WTC11 (cell line): ENCODE data around the gene OPRM1. TPM values are rescaled to one million over a fixed set of nuclear protein-coding genes. Genes with fewer than 3 reads are reported as not detected.

Experiments
- ATAC-seq: fragments of 200-7000 bp; cut with Tn5 transposase; 2 replicates; pipeline ENCODE4 v1.10.0; 2021; ENCODE audit warnings: mild to moderate bottlenecking, moderate library complexity
- CTCF ChIA-PET: fragments of 300-600 bp; sonication (Branson Sonifier 250); formaldehyde crosslinking; loops from one replicate; lab custom pipeline; 2021; ENCODE audit warnings: antibody characterized with exemption; lab: Charles Lee
- POLR2A ChIA-PET: fragments of 350-600 bp; sonication (Branson Sonifier 250); formaldehyde crosslinking; loops from one replicate; lab custom pipeline; 2021; ENCODE audit warnings: antibody characterized with exemption; lab: Charles Lee
- DNase-seq: peaks from one replicate; pipeline ENCODE4 v3.0.0; 2021; ENCODE audit warnings: low spot score
- H3K27ac Mint-ChIP-seq: 2 replicates; pipeline ENCODE4 v1.8.0; 2021; ENCODE audit warnings: mixed read lengths
- H3K27me3 Mint-ChIP-seq: 2 replicates; pipeline ENCODE4 v1.8.0; 2021; ENCODE audit warnings: low read depth, mild to moderate bottlenecking, moderate library complexity, mixed read lengths
- H3K36me3 Mint-ChIP-seq: 2 replicates; pipeline ENCODE4 v1.8.0; 2021; ENCODE audit warnings: mixed read lengths
- H3K4me1 Mint-ChIP-seq: 2 replicates; pipeline ENCODE4 v1.8.0; 2022; ENCODE audit warnings: mixed read lengths
- H3K4me3 Mint-ChIP-seq: 2 replicates; pipeline ENCODE4 v1.8.0; 2021; ENCODE audit warnings: mild to moderate bottlenecking, moderate library complexity, mixed read lengths
- H3K9me3 Mint-ChIP-seq: 2 replicates; pipeline ENCODE4 v1.8.0; 2021; ENCODE audit warnings: mixed read lengths
- ARID4B ChIP-seq: sonication (generic); formaldehyde crosslinking; IDR thresholded peaks from 2 replicates; pipeline ENCODE4 v1.8.0; 2023; ENCODE audit warnings: missing genetic modification reagents, mild to moderate bottlenecking, borderline replicate concordance
- CREM ChIP-seq: sonication (generic); formaldehyde crosslinking; IDR thresholded peaks from 2 replicates; pipeline ENCODE4 v1.8.1; 2022; ENCODE audit warnings: mild to moderate bottlenecking, missing genetic modification reagents, moderate library complexity
- ESRRA ChIP-seq: sonication (generic); formaldehyde crosslinking; IDR thresholded peaks from 2 replicates; pipeline ENCODE4 v1.8.1; 2022; ENCODE audit warnings: mild to moderate bottlenecking, missing genetic modification reagents, borderline replicate concordance
- ETV6 ChIP-seq: sonication (generic); formaldehyde crosslinking; IDR thresholded peaks from 2 replicates; pipeline ENCODE4 v1.8.1; 2022; ENCODE audit warnings: mild to moderate bottlenecking, missing genetic modification reagents
- FOXK1 ChIP-seq: sonication (generic); formaldehyde crosslinking; IDR thresholded peaks from 2 replicates; pipeline ENCODE4 v1.8.0; 2022; ENCODE audit warnings: mild to moderate bottlenecking, moderate library complexity, missing genetic modification reagents
- FOXP1 ChIP-seq: sonication (generic); formaldehyde crosslinking; IDR thresholded peaks from 2 replicates; pipeline ENCODE4 v1.8.0; 2022; ENCODE audit warnings: missing genetic modification reagents, mild to moderate bottlenecking, moderate library complexity, borderline replicate concordance
- HMGA2 ChIP-seq: fragments of 250-450 bp; sonication (Bioruptor Pico); IDR thresholded peaks from 2 replicates; pipeline ENCODE4 v1.4.0; 2021; ENCODE audit warnings: mild to moderate bottlenecking, moderate library complexity
- IRF2 ChIP-seq: sonication (generic); formaldehyde crosslinking; IDR thresholded peaks from 2 replicates; pipeline ENCODE4 v1.8.0; 2022; ENCODE audit warnings: low read depth, missing genetic modification reagents, borderline replicate concordance
- MYBL2 ChIP-seq: sonication (generic); formaldehyde crosslinking; IDR thresholded peaks from 2 replicates; pipeline ENCODE4 v1.8.1; 2023; ENCODE audit warnings: mild to moderate bottlenecking, moderate library complexity, missing genetic modification reagents
- PRDM15 ChIP-seq: sonication (generic); formaldehyde crosslinking; IDR thresholded peaks from 2 replicates; pipeline ENCODE4 v1.8.0; 2022; ENCODE audit warnings: missing genetic modification reagents
- RELA ChIP-seq: sonication (generic); formaldehyde crosslinking; IDR thresholded peaks from 2 replicates; pipeline ENCODE4 v1.8.1; 2022; ENCODE audit warnings: missing genetic modification reagents, mild to moderate bottlenecking, borderline replicate concordance
- RORB ChIP-seq: fragments of 250-450 bp; sonication (Bioruptor Pico); IDR thresholded peaks from 2 replicates; pipeline ENCODE4 v1.9.0; 2021; ENCODE audit warnings: mild to moderate bottlenecking
- SMAD3 ChIP-seq: sonication (generic); formaldehyde crosslinking; IDR thresholded peaks from 2 replicates; pipeline ENCODE4 v1.8.0; 2022; ENCODE audit warnings: missing genetic modification reagents, mild to moderate bottlenecking, borderline replicate concordance
- SOX15 ChIP-seq: fragments of 250-450 bp; sonication (Bioruptor Pico); IDR thresholded peaks from 2 replicates; pipeline ENCODE4 v1.9.0; 2021; ENCODE audit warnings: mild to moderate bottlenecking
- ZNF219 ChIP-seq: sonication (generic); formaldehyde crosslinking; IDR thresholded peaks from 2 replicates; pipeline ENCODE4 v1.8.0; 2023; ENCODE audit warnings: missing genetic modification reagents, mild to moderate bottlenecking, borderline replicate concordance
- ZNF532 ChIP-seq: fragments of 250-450 bp; sonication (Bioruptor Pico); IDR thresholded peaks from 2 replicates; pipeline ENCODE4 v1.9.0; 2021; ENCODE audit warnings: mild to moderate bottlenecking, borderline replicate concordance
- total RNA-seq: library from RNA; stranded (reverse); gene quantifications from 3 replicates; pipeline ENCODE4 v1.2.3, GENCODE V29; 2021
- TF ChIP-seq, protein P1 (sequence below): sonication (generic); formaldehyde crosslinking; IDR thresholded peaks from 2 replicates; pipeline ENCODE4 v1.8.1; 2022; ENCODE audit warnings: mild to moderate bottlenecking, moderate library complexity, missing genetic modification reagents
- TF ChIP-seq, protein P2 (sequence below): sonication (generic); formaldehyde crosslinking; IDR thresholded peaks from 2 replicates; pipeline ENCODE4 v1.8.1; 2023; ENCODE audit warnings: mild to moderate bottlenecking, missing genetic modification reagents, moderate library complexity
- TF ChIP-seq, protein P3 (sequence below): sonication (generic); formaldehyde crosslinking; IDR thresholded peaks from 2 replicates; pipeline ENCODE4 v1.8.1; 2023; ENCODE audit warnings: mild to moderate bottlenecking, moderate library complexity, missing genetic modification reagents
- TF ChIP-seq, protein P4 (sequence below): sonication (generic); formaldehyde crosslinking; conservative IDR thresholded peaks from 2 replicates; pipeline ENCODE4 v1.8.1; 2022; ENCODE audit warnings: mild to moderate bottlenecking, missing genetic modification reagents

Gene OPRM1
- total RNA-seq, 1 experiment from 2014 or later, result not detected

DNA sequence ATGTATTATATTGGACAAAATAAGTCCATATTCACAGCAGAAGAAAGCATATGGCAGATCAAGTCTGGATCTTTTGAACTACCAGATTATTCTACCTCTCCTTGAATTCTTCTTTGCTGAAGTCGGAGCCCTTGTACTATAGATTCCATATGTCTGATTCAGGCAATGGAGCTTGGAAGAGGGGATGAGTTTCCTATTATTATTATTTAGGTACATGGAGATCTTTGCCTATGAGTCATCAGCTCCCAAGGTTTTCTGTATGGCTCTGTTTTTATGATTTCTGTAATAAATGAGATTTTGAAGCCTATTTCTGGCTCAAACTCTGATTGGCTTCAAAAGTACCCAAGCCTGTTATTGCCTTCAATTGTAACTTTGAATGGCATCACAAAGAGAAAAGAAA, 72.0 kb downstream of the OPRM1 start:
- no peaks in the 10 kb centered on the region; the same call in 1 of the 2 replicates for H3K27me3 Mint-ChIP-seq
- POLR2A ChIA-PET, result no interaction called here
- CTCF ChIA-PET, result no interaction called here
- no peak for TF ChIP-seq ZNF532 (CRISPR knock-in tag)
- no peak for TF ChIP-seq FOXP1 (CRISPR knock-in tag)
- TF ChIP-seq PRDM15, result no peak
- TF ChIP-seq ZNF219 (CRISPR knock-in tag), result no peak
- TF ChIP-seq FOXK1 (CRISPR knock-in tag), result no peak
- no peak for TF ChIP-seq SMAD3 (CRISPR knock-in tag)
- no peak for TF ChIP-seq RORB (CRISPR knock-in tag)
- TF ChIP-seq, protein P1, sequence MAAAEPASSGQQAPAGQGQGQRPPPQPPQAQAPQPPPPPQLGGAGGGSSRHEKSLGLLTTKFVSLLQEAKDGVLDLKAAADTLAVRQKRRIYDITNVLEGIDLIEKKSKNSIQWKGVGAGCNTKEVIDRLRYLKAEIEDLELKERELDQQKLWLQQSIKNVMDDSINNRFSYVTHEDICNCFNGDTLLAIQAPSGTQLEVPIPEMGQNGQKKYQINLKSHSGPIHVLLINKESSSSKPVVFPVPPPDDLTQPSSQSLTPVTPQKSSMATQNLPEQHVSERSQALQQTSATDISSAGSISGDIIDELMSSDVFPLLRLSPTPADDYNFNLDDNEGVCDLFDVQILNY (CRISPR knock-in tag), result no peak
- TF ChIP-seq ARID4B (CRISPR knock-in tag), result no peak
- no peak for TF ChIP-seq IRF2
- TF ChIP-seq, protein P2, sequence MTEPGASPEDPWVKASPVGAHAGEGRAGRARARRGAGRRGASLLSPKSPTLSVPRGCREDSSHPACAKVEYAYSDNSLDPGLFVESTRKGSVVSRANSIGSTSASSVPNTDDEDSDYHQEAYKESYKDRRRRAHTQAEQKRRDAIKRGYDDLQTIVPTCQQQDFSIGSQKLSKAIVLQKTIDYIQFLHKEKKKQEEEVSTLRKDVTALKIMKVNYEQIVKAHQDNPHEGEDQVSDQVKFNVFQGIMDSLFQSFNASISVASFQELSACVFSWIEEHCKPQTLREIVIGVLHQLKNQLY, result no peak
- TF ChIP-seq, protein P3, sequence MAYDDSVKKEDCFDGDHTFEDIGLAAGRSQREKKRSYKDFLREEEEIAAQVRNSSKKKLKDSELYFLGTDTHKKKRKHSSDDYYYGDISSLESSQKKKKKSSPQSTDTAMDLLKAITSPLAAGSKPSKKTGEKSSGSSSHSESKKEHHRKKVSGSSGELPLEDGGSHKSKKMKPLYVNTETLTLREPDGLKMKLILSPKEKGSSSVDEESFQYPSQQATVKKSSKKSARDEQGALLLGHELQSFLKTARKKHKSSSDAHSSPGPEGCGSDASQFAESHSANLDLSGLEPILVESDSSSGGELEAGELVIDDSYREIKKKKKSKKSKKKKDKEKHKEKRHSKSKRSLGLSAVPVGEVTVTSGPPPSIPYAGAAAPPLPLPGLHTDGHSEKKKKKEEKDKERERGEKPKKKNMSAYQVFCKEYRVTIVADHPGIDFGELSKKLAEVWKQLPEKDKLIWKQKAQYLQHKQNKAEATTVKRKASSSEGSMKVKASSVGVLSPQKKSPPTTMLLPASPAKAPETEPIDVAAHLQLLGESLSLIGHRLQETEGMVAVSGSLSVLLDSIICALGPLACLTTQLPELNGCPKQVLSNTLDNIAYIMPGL (CRISPR knock-in tag), result no peak
- TF ChIP-seq HMGA2 (CRISPR knock-in tag), result no peak
- TF ChIP-seq SOX15 (CRISPR knock-in tag), result no peak
- TF ChIP-seq ESRRA (CRISPR knock-in tag), result no peak
- no peak for TF ChIP-seq ETV6
- TF ChIP-seq, protein P4, sequence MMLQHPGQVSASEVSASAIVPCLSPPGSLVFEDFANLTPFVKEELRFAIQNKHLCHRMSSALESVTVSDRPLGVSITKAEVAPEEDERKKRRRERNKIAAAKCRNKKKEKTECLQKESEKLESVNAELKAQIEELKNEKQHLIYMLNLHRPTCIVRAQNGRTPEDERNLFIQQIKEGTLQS, result no peak
- TF ChIP-seq RELA, result no peak
- TF ChIP-seq CREM, result no peak
- no peak for TF ChIP-seq MYBL2
- peaks cover 12% of the 10 kb centered on the region for H3K9me3 Mint-ChIP-seq
- ATAC-seq, result no peak
- H3K27ac Mint-ChIP-seq, result no peak overlapping the region
- peaks cover 4% of the 10 kb centered on the region; the same call in 1 of the 2 replicates for H3K36me3 Mint-ChIP-seq
- no peaks in the 10 kb centered on the region for H3K4me1 Mint-ChIP-seq
- H3K4me3 Mint-ChIP-seq, result no peak overlapping the region
- no peak for DNase-seq
